HG02840 (cell line): ENCODE data around the gene RXRB.
"Not testable (repeated sequence)": the region's sequence is repeated elsewhere in the genome, so short reads cannot be mapped to it uniquely, and the experiment has no call there.

ENCODE experiments used
- ATAC-seq: cut with Tn5 transposase; IDR thresholded peaks from one replicate; pipeline ENCODE4 v1.9.1; 2021; ENCODE audit warnings: mild to moderate bottlenecking, moderate library complexity, moderate number of reproducible peaks; ENCODE audit not compliant: unreplicated experiment, low FRiP score

RXRB gene

DNA sequence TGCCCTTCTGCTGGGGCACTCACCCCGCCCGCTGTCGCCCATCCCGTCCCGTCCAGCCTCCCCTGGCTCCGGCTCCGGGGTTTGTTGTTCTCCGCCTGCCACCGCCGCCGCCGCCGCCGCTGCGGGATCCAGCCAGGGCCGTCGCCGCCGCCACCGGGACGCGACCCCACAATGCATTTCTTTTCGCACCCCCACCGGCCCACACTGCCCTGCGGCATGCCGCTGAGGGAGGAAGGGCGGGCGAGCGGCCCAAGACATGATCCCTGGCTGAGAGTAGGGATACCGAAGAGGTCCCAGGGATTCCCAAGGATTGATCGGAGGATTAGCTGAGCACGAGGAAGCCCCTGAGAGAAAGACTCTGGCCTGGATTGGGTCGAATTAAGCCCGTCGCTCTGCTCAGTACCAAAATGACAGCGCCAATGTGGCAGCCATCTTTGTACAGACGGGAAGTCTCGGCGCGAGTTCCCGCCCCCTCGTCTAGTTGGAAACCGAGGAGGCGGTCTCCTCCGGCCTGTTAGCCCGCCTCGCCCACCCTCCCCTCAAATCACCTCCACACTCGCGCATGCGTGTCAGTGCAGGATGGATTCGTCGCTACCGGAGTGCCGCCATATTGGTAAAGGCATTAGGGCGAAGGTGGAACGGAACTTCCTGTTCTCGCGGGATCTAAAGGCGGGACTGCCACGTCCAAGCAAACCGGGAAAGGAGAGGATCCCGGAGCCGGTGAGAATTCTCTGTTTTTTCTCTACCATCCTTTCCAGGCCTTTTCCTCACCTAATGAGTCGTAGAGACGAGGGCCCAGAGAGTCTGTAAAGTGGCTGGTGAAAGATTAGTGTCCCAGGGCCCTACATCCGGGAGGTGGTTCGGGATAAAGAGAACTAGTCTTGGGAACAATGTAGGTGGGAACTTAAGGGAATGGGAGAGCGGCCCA lies at the start of gene RXRB, which contains the start of gene SLC39A7:
TSS of gene RXRB (minus strand) at position 447 of the 928 bp plus-strand sequence. CDS start at position 258, 189 bp downstream.
TSS of gene SLC39A7 (plus strand) at position 649 of the 928 bp plus-strand sequence. CDS start 379 bp downstream, outside the sequence.
- peak; percentile 49 for ATAC-seq

DNA sequence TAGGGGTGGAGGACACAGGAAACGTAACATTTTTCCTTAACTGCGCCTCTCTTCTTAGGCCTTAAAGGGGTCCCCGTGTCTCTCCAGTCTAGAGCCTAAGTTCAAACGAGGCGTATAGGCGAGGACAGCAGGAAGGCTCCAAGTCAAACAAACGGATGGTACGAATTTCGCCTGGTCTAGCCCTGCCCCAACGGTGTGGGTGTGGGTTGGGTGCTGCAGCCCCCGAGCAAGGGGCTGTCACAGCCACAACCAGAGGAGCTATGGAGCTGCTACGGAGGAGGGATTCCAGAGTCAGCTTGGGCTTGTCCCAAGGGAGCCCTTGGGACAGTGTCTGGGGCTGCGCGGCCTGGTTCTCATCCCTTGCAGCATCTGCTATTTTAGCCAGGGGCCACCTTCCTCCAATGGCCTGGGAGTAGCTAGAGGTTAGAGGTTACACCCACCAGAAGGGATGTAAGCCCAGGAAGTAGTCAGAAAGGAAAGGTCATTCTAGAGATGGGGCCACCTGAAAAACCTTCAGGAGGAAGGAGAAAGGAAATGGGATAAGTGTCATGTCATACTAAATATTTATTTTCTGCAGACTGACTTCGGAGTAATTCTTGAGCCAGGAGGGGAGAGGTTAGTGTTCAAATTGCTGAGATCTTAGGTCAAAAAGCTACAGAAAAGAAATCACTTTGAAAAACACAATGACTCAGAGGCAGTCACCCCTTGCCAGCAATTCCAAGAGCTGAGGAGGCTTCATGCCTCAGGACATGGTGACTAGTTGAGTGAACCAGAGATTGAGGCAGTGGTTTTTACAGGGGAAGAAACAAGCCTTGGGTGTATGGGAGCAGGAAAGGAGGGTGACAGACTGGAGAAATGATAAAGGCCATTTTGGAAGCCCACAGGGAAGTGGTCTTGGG lies 49.5 kb upstream of the RXRB start:
- peak; percentile 2 for ATAC-seq

DNA sequence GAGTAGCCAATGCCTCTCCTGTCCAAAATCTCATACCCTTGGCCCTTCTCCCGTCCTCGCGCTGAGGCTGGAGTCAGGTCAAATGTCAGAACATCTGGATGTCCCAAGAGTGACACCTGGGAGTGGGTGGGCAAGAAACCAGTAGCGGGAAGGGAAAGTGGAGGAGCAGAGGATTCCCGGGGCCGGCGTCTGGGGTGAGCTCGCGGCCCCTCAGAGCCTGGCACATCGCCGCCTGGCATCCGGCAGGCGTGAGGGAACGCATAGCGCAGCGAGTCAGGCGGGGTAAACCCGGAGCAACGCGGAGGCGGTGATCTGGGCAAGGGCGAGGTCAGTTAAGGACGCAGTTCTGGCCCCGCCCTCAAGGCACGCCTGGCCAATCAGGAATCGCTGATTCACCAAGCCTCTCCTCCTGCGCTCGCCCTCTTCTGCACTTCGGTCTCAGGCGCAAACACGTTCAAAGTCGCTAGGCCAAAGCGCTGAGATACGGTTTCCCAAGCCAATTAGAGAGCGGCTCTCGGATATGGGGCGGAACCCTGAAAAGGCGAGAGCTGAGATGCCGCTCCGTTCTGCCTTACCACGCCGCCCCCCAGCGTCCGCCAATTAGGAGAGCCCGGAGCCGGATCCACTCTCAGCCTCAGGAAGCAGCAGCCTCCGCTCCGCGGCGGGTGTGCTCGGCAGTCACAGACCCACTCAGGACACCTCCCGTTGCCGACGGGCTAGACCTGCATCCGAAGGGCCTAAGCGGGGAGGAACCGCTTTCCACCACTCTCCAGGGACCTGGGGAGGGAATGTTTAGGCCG lies 48.7 kb upstream of the RXRB start:
- peak; percentile 94 for ATAC-seq

DNA sequence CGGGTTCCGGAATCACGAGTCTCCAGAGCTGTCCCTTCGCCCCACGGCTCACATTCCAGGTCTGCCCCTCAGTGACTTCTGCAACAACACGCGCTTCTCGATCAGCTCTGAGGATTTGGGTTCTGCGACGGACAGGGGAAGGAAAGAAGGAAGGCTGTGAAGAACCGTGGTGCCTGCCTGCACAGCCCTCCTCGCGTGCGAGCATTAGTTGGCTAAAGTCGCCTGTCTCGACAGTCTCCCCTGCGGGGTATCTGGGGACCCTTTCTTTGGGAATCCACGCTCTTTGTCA lies 48.1 kb upstream of the RXRB start:
- no peak for ATAC-seq

DNA sequence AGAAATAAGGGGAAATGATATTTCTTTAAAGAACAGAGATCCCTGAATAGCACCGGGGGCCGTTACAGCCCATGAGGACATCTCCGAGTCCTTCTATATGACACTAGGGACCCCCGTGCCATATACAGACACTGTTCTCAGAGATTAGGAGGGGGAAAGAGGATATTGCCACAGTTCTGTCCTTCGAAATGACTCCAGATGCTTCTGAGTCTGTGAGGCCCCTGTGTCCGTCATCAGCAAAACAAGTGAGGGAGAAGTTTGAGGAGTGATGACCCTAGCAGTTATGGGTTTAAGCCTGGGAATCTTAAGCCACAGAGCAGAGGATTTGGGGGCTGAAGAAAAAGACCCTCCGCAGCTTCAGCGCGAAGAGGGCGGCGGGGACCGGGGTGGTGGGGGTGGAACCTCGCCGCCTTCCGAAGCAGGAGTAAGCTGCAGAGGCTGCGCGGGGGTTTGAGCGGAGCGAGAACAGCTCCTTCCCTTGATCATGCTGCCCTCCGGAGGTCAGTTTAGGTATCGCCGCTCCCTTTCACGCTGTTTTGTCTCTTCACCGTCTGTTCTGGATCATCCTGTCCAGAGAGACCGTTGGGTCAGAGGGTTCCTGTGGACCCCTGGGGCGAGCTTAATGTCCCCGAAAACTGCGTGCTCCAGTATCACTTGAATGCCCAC lies 47.6 kb upstream of the RXRB start:
- no peak for ATAC-seq

DNA sequence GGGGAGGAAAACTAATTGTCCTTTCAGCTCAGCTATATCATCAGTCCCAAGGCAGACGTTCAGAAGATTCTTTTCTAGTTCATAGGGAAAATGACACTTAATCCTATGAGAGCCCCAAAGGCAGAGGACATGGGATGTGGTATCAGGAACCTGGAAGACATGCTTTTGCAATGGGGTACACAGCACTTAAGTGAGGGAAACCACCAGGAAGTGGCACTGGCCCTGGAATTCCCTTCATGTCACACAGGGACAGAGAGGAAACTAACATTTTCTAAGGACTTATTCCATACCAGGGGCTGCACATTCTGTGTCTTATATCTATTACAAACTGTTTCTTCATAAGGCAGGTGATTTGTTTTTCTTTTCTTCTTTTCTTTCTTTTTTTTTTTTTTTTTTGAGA lies 43.0 kb upstream of the RXRB start:
- ATAC-seq: no peak

DNA sequence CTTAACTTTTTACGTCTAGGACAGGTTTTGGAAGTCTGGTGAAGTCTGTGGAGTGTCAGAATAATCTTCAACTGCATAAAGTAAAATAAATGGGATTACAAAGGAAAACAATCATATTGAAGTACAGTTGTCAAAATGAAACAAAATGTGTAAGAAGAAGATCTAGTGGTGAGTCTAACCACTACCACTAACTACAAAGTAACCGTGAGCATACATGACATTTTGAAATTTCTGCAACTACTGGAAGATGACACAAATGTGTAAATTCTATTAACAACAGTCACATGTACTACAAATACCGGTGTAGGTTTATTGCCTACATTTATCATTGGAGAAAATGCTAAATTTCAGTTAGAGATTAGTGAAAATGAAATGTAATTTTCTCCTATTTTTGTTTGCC lies 41.5 kb upstream of the RXRB start:
- ATAC-seq: no peak

DNA sequence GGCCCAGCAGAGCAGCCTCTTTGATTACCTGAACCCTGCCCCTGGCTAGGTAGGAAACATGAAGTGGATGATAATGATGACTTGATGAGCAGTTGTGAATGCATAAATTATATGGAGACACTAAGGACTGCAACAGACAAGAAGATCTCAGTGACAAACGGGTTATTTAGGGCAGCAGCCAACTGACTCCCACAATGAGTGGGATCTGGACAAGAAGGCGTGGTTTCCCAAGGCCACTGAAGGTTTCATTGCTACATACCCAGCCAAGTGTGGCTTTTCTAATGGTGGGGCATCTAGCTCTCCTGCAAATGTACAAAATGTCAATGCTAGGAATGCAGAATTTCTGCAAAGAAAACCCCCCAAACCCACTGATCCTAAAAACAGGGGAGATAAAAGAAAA lies 37.3 kb upstream of the RXRB start:
- no peak for ATAC-seq

DNA sequence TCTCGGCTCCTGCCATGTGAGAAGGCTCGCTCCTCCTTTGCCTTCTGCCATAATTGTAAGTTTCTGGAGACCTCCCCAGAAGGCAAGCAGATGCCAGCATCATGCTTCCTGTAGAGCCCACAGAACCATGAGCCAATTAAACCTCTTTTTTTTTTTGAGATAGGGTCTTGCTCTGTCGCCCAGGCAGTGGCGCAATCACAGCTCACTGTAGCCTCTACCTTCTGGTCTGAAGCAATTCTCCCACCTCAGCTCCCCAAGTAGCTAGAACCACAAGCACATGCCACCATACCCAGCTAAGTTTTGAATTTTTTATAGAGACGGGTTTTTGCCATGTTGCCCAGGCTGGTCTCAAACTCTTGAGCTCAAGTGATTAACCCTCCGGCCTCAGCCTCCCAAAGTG lies 36.4 kb upstream of the RXRB start:
- no peak for ATAC-seq

DNA sequence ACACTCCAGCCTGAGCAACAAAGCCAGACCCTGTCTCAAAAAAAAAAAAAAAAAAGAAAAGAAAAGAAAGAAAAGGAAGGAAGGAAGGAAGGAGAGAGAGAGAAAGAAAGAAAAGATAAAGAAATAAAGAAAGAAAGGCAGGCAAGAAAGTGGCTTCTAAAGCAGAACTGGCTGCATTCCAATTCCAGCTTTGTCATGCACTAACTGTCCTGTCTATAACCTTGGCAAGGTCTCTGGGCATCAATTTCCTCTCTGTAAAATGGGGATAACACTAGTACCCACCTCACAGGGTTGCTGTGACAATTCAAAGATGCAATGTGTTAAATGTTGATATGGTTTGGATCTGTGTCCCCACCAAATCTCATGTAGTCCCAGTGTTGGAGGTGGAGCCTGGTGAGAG lies 35.9 kb upstream of the RXRB start:
- ATAC-seq: no peak

DNA sequence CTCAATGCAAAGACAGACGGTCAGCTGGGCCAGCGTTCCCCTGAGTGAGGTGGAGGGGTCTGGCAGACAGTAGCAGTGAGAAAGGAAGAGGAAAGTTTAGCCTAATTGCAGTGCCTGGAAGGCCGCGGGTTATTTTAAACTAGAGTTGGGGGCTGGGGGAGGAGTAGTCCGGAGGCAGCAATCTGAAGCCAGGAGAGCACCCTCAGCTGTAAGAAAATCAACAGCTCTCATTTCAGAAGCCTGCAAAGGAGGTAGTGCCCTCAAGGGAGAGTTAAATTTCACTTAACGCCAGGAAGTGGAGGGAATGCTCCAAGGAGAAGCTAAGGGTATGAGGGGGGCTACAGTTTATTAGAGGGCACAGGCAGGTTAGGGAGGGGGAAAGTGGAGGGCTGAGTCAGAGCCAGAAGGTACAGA lies 34.8 kb upstream of the RXRB start:
- no peak for ATAC-seq

DNA sequence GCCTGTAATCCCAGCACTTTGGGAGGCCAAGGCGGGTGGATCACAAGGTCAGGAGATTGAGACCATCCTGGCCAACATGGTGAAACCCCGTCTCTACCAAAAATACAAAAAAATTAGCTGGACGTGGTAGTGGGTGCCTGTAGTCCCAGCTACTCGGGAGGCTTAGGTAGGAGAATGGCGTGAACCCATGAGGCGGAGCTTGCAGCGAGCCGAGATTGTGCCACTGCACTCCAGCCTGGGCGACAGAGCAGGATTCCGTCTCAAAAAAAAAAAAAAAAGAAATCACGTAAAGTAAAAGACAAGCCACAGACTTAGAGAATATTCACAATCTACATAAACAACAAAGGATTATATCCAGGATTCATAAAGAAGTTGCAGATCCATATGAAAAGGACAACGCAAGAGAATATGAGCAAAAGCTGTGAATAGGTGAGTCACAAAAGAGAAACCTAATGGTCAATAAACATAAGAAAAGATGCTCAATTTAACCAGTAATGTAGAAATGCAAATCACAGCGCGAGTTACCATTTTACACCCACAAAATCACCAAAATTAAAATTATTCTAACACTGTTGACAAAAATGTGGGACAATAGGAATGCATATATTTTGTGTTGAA lies 26.1 kb upstream of the RXRB start:
- ATAC-seq: not testable (repeated sequence)

DNA sequence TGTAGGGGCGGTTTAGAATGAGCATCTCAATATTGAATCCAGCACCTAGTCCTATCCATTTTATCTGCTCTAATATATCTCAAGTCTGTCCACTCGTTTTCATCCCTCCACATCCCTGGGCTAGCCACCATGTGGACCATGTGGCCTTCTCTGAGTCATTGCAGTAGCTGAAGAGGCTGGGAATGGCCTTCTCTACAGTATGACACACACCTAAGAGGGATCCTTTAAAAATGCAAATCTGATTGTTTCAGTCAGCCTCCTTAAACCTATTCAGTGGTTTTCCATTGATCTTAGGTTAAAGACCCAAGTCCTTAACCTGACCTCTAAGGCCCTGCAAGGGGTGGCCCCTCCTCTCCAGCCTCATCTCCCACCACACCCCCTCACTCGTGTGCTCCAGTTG lies 17.2 kb upstream of the RXRB start:
- ATAC-seq: no peak

DNA sequence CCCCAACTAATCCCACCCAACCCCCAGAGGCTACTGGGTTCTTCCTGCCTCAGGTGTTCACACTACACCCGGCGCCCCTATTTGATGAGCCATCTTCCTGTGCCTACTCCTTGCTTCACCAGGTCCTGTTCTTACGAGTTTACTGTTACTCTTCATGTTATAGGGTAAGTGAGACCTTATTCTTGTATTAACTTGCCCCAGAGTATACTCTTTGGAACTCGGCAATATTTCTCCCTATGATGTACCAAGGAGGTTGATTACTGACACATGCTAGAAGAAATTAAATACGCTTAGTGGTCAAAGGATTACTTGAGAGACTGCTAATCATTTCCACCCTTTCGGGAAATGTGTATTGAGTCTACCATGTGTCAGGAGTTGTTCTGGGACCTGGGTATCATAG lies 16.8 kb upstream of the RXRB start:
- no peak for ATAC-seq

DNA sequence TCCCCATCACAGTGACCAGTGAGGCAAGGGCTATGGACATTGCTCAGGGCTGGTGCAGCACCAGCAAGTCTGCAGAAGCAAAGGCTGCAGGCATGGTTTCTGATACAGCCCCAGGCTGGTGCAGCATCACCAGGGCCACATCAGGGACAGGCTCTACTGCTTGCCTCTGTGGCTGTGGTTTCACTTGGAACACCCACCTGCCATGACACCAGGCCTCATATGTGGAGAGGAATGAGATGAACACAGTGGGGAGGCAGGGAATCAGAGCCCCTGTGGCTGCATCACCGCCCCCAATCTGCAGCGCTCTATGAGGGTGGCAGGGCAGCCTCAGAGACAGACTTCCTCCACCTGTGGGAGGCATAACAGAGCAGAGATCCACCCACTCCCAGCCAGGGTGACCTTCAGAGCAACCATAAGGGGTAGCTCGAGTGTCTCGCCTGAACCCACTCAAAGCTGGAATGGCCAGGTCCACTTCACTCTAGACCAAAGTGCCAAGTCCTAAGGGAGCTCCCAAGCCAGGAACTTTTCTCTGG lies 15.7 kb upstream of the RXRB start:
- no peak for ATAC-seq

DNA sequence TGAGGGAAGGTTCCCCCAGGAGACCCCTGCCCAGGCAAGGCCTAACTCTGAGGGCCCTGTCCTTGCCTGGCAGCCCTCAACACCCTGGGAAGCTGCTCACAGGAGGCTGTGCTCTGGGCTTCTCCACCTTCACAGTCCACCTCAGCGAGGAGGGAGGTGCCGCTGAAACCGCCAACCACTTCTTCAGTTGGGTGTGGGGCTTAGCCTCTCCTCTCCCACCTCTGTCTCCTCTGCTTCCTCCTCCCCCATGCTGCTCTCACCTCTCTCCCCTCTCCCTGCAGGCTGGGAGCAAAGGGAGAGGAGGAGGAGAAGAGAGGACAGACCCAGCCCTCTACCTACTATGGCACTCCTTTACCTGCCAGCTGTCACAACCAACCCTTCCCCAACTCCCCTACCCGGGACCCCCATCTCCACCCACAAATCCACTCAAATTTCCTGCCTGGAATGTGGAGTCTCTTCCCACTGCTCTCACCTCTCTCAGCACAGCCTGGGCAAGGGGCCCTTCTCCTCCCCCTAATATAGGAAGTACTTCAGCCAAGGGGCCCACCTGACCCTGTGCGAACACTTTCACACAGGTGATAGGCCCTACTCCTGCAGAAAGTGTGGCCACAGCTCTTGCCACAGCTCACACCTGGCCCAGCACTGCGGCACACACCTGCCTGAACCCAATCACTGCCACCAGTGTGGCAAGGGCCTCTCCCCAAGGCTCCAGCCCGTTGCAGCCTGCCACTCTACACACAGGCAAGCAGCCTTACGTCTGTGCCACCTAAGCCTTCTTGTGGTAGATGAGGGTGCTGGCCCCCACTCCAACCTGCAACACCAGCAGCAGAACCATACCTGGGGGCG lies 15.0 kb upstream of the RXRB start:
- no peak for ATAC-seq

DNA sequence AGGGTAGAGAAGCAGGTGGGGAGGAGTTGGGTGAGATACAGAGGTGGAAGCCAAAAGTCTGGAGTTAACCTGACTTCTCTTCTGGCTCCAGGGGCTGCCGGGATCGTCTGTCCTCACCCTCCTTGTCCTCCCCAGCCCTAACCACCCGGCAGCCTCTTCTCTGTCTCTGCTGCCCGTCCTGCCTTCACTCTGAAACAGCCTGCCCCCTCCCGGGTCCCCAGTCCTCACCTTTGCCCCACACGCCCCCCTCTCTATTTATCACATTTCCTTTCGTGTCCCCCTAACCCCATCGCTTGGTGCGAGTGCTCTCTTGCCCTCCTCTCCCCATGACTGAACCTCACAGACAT lies 13.5 kb upstream of the RXRB start:
- ATAC-seq: no peak

DNA sequence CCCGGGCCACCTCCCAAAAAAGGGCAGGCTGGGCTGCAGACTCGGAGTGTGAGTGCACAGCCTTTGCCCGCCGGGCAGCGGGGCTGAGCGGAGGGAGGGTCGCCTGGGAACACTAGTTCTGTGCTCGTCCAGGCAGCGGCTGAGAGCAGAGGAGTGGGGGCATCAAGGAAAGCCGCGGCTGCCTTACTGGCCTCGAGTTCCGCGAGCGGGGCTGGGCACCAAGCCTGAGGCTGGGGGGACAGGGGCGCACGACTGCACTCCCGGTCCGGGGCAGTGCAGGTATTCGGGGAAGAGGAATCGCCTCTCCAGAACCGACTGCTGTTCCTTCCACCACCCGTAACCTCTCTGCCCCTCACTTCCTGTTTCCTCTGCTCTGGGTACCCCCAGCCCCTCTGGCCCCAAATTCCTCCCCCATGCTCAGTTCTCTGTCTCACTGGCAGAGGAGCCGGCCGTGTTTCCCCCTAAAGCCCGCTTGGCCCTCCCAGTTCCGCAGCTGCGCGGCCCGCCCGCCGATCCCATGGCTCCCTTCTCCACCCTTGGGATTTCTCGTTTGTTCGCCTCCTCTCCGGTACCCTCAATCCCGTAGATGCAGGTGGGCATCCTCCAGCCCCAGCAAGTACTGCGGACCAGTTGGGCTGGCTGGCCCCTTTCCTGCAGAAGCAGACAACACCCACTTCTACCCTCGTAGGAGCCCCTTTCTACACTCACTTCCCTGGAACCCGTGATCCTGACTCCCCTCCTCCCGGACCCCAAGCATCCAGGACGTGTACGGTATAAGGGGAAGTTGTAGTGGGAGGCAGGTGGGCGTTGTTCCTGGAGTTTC lies 12.9 kb upstream of the RXRB start:
- no peak for ATAC-seq
